Measurements from ENCODE around the gene GALK1.
"Not testable (repeated sequence)": the region's sequence is repeated elsewhere in the genome, so short reads cannot be mapped to it uniquely, and the experiment has no call there.

GALK1 gene

DNA sequence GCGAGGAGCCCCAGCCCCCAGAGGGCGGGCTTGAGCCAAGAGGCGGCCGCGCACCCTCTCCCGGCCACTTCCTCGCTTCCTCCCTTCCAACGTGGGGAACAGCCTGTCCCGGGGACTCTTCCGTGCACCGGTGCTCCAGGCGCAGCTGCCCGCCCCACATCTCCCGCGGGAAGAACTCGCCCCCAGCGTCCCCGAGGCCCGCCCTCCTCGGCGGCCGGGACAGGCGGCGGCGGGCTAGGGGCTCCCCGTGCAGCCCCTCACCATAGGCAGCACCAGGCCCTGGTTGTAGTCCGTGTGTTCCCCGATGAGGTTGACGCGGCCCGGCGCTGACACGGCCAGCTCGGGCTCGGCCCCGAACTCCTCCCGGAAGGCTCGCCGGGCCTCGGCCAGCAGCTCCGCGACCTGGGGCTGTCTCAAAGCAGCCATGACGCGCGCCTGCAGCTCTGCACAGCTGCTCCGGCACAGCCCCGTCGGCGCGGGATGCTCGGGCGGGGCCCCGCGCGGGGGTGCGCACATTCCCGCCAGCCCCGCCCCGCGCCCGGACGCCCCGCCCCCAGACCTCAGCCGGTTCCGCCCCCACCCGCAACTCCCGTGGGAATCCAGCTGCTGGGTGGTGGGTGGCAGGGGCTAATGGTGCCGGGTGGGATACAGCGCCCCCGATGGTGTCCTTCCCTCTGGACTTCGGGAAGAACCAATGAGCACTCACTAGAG, at the start of gene GALK1:
Gene GALK1 (minus strand): TSS at position 482 of the 711 bp plus-strand sequence. CDS start 56 bp downstream, at position 426.
- peak; percentile 82 for DNase-seq (ENCODE audit: extremely low spot score, insufficient read length, low read depth)

DNA sequence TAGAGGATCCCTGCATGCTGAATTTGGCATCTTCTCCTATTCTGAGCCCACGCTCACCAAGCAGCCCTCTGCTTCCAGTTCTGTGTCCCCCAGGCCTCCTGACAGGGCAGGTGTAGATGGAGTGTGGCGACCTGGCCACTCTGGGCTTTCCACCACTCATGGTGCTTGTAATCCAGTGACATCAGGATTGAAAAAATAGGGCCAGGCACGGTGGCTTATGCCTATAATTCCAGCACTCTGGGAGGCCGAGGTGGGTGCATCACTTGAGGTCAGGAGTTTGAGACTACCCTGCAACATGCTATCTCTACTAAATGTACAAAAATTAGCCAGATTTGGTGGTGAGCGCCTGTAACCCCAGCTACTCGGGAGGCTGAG, 49.0 kb upstream of the GALK1 start:
- FAIRE-seq (no peak), DNase-seq (ENCODE audit: extremely low spot score, insufficient read length, low read depth) (no peak)

More for the DNA sequence above, at the start of gene GALK1:
- FAIRE-seq, result peak; percentile 36

DNA sequence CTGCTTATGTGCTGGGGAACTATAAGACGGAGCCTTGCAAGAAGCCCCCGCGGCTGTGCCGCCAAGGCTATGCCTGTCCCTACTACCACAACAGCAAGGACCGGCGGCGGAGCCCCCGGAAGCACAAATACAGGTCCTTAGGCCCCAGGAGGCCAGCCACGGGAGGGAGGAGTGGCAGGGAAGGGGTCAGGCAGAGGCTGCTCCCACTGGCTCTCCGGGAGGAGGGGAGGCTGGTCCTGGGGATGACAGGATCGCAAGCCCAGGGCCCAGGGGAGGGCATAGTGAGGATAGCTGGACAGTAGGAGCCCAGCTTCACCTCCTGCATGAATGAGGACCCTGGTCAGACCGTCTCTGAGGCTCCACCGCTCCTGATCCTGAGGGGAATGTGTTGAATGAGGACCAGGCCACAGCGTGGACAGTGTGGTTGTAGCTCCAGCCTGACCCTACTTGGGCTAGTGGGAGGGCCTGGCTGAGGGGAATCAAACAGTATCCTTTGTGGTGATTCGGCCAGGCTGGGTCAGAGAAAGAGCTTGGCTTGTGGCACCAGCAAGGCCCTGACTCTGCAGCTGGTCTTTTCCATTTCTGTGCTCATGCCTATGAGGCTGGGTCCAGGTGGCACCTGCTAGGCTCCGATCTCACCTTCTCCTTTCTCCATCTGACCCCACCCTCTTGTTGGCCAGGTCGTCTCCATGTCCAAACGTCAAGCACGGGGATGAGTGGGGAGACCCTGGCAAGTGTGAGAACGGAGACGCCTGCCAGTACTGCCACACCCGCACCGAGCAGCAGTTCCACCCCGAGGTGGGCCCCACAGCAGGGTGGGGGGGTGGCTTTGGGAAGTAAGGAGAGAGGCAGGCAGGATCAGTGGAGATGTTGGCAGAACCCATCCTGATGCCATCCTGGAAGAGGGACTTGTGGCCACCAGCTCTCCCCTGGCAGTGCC, 48.4 kb upstream of the GALK1 start:
- DNase-seq (ENCODE audit: extremely low spot score, insufficient read length, low read depth), result no peak
- no peak for FAIRE-seq

DNA sequence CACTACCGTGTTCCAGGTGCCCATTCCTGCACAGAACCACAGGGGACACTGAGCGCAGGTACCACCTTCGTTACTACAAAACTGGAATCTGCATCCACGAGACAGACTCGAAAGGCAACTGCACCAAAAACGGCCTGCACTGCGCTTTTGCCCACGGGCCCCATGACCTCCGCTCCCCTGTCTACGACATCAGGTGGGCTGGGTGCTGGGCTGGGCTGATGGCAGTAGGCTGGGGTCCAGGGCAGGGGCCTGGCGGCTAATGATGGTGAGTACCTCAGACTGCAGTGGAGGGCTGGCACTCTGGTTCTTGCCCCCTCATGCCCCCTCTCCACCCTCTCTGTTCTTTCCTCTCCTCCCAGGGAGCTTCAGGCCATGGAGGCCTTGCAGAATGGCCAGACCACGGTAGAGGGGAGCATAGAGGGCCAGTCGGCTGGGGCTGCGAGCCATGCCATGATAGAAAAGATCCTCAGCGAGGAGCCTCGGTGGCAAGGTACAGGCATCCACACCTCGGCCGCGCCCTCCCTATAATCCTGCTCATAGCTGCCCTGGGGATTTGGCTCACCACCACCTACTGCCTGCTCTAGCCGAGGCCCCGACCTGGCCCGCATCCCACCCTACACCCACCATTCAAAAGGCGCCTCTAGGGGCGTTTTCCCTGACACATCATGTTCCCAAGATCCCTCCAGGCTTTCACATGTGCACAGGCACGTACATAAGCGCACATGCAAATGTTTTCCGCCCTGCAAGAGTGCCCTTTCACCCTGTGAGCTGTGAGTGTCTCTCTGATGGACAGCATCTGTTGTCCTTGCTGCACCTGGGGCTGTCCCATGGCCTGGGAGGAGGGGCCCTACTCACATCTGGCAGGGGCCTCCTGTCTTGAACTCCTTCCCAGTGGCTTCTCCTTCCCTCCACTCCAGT, 47.4 kb upstream of the GALK1 start:
- DNase-seq (ENCODE audit: extremely low spot score, insufficient read length, low read depth), result no peak
- no peak for FAIRE-seq

DNA sequence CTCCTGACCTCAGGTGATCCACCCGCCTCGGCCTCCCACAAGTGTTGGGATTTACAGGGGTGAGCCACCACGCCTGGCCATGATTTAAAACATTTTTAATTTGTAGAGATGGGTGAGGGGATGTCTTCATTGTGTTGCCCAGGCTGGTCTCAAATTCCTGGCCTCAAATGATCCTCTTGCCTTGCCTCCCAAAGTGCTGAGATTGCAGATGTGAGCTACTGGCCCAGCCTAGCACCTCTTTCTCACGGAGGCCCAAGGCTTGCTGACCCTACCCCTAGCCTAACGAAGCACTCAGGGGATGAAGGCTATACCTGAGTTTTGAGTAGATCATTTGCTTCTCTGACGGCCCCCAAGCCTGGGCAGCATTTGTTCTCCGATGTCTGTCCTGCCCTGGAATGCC, 46.2 kb upstream of the GALK1 start:
- FAIRE-seq (no peak), DNase-seq (ENCODE audit: extremely low spot score, insufficient read length, low read depth) (no peak)

DNA sequence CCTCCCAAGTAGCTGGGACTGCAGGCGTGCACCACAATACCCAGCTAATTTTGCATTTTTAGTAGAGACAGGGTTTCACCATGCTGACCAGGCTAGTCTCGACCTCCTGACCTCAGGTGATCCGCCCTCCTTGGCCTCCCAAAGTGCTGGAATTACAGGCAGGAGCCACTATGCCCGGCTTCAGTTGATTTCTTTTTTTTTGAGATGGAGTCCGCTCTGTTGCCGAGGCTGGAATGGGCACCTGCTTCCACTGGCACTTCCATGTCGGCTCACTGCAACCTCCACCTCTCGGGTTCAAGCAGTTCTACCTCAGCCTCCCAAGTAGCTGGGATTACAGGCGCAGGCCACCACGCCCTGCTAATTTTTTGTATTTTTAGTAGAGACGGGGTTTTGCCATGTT, 45.8 kb upstream of the GALK1 start:
- FAIRE-seq; DNase-seq (ENCODE audit: extremely low spot score, insufficient read length, low read depth): not testable (repeated sequence)

DNA sequence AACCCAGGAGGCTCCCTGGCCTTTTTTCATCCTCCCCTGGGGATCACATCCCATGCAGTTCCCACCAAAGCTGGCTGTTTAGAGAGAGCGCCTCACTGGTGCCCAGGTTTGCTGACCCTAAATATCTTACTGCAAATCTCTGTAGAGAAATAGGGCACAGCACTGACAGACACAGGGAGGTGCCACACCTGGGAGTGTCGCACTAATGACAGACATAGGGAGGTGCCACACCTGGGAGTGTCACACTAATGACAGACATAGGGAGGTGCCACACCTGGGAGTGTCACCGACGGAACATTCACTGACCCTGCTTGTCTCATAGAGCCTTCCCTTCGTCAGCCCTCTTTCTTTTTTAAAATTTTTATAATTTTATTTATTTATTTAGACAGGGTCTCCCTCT, 45.2 kb upstream of the GALK1 start:
- FAIRE-seq (no peak), DNase-seq (ENCODE audit: extremely low spot score, insufficient read length, low read depth) (no peak)

DNA sequence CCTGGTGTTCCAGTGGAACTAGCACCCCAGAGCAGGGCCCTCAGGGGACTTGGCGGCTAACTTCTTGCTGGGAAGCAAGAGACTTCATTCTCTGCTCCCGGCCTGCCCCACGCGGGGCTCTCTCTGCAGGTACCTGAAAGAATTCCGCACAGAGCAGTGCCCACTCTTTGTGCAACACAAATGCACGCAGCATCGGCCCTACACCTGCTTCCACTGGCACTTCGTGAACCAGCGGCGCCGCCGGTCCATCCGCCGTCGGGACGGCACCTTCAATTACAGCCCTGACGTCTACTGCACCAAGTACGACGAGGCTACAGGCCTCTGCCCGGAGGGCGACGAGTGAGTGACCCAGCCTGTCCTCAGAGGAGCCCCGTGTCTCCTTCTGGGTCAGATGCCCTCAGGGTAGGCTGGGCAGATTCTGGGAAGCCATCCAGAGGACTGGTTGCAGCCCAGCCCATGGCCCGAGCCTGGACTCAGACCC, 44.7 kb upstream of the GALK1 start:
- DNase-seq (ENCODE audit: extremely low spot score, insufficient read length, low read depth) (no peak), FAIRE-seq (no peak)

DNA sequence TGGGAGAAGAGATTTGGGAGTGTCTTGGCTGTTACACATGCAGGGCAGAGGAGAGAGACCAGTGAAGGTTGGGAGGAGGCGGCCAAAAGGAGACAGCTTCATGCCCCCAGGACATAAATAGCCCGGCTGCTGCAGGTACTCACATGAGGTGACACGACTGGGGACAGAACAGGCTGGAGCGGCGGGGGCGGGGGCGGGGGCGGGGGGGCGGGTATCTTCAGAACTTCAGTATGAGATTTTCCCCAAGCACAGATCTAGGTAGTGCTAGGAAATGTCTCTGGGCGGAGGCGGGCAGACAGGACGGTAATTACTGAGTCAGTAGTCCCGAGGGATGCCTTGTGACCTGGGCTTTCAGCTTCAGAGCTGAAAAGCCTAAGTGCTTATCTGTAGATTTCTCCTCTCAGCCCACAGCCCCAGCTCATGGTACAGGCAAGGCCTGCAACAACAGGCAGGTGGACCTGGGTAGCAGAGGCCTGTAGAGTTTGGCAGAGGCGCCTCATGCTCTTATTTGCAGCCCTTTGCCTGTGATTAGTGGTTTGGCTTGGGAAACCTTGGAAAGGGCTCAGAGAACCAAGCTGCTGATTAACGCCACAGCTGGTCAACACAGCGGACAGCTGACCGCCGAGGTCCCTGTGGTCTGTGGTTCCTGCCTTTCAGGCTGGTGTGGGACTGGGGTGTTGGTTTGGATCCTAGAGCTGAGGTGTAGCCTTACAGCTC, 44.1 kb upstream of the GALK1 start:
- no peak for DNase-seq (ENCODE audit: extremely low spot score, insufficient read length, low read depth)

DNA sequence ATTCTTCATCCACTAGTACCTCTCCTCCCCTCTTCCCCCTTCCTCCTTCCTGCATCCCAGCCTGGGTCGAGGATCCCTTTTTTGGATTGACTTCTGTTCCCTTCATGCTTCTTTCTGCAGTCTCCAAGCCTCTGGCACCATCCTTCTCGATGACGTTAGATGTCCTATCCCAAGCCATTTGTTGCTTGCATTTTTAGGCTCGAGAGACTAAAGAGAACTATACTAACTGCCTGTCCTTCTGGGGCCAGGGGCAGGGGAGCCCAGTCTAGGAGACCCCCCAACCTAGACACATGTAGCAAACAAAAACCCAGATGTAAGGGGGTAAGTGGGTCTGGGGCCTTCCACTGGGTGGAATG, 43.5 kb upstream of the GALK1 start:
- FAIRE-seq, result no peak
- no peak for DNase-seq (ENCODE audit: extremely low spot score, insufficient read length, low read depth)

More for the DNA sequence above, 44.1 kb upstream of the GALK1 start:
- FAIRE-seq, result peak; percentile 70

DNA sequence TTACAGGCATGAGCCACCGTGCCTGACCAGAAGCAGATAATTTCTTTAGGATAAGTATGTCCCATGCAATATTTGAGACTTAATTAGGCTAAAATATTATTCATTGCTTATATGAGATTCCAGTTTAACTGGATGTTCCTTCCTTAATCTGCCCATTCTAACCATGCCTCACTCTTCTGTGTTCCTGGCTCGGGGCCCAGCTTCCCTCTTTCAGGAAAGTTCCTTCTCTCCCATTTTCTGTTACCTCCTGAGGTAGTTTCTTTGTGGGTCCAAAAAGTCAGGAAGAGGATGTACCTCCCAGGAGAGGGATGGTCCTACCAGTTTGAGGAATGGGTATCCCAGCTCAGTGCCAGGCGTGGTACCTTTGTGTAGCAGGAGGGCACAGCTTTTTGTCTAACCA, 42.9 kb upstream of the GALK1 start:
- FAIRE-seq, result no peak
- no peak for DNase-seq (ENCODE audit: extremely low spot score, insufficient read length, low read depth)

DNA sequence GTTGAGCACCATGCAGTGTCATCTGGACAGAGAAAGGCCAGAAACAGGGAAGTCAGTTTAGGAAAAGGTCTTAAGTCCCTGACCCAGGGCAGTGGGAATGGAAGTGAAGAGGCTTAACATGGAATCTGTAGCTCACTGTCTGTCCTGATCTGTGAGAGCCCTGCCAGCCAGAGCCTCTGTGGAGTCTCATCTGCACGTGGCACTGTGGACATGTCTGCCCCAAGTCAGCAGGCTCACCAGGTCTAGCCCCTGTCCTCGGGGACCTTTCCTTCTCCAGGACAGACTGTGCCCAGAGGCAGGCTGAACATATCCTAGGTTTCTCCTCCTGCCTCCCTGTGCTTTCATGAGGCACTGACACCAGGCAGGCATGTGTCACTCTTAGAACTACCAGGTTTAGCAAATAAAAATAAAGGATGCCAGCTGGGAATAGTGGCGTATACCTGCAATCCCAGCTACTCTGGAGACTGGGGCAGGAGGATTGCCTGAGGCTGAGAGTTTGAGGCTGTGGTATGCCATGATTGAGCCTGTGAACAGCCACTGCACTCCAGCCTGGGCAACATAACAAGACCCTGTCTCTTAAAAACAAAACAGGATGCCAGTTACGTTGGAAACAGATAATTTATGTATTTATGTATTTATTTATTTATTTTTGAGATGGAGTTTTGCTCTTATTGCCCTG, 42.0 kb upstream of the GALK1 start:
- no peak for DNase-seq (ENCODE audit: extremely low spot score, insufficient read length, low read depth)

DNA sequence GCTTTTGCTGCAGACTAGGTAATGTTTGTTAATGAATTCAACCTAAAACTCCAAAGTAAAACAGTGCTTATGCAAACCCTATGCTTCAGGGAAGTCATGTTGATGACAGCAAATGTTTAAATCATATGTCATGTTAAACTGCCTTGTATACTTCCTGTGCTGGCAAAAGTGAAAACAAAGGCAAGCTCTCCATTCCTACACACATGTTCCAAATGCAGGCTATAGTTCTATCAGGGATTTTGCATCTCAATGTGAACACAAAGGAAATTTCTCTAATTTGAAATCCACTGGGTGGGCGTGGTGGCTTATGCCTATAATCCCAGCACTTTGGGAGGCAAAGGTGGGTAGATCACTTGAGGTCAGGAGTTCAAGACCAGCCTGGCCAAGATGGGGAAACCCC, 38.9 kb upstream of the GALK1 start:
- FAIRE-seq, result no peak
- DNase-seq (ENCODE audit: extremely low spot score, insufficient read length, low read depth), result no peak

More for the DNA sequence above, 42.0 kb upstream of the GALK1 start:
- no peak for FAIRE-seq

DNA sequence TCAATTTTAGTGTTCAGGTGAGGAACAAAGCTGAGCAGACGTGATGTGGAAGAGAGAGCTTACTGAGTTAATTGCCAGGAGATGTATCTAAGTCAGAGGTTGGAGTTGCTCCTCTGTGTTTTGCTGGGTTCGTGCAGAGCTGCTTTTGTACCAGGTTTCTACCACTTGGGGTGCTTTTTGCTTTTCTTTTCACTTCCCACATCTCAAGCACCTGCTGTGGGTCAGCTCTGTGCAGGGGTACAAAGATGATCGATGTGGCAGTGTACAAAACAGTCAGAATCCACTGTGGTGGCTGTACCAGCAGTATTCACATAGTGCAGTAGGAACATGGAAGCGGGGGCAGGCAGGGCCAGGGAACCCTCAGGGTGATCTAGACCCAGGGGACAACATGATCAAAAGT, 34.4 kb upstream of the GALK1 start:
- no peak for DNase-seq (ENCODE audit: extremely low spot score, insufficient read length, low read depth)
- FAIRE-seq, result no peak

DNA sequence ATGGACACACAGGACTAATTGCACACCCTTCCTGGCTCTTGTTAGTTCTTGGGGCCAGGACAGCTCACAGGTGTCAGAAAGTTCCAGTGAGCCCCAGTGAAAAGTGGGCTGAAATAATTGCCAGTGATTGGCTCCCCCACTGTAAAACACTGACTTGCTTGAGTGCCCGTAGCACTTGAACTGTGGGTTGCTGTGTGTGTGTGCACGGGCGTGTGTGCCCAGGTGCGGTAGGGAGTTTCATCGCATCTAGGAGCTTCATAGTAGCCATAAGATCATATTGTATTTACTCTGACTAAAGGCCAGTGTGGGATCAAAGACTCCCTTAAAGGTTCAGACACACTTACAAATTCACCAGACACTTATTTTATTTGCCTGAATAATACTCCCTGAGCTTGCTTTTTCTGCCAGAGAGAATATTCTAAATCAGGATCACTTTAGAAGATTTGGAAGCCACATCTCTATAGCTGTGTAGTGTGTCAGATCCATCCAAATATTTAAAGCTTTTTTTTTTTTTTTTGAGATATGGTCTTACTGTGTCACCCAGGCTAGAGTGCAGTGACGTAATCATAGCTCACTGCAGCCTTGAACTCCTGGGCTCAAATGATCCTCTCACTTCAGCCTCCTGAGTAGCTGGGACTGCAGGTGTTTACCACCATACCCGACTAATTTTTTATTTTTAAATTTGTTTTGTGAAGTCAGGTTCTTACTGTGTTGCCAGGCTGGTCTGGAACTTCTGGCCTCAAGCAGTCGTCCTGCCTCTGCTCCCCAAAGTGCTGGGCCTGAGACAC, 31.0 kb upstream of the GALK1 start:
- no peak for FAIRE-seq
- no peak for DNase-seq (ENCODE audit: extremely low spot score, insufficient read length, low read depth)

DNA sequence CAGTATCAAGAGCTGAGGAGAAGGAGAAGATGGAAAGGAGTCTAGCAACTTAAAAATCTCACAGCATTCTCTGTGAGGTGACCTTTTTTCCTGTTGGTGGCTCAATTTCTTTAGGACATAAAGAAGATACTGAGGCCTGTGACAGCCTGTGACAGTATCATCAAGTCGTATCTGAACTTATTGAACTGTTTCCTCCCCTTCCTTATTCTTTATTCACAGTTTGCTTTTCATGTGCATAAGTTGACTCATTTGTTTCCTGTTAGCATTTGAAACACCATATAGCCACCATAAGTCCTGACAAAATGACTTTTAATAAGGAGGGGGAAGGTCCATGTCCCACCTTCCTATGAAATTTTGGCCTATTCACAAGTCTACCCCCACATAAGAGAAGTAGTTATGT, 28.5 kb upstream of the GALK1 start:
- no peak for DNase-seq (ENCODE audit: extremely low spot score, insufficient read length, low read depth)
- no peak for FAIRE-seq

DNA sequence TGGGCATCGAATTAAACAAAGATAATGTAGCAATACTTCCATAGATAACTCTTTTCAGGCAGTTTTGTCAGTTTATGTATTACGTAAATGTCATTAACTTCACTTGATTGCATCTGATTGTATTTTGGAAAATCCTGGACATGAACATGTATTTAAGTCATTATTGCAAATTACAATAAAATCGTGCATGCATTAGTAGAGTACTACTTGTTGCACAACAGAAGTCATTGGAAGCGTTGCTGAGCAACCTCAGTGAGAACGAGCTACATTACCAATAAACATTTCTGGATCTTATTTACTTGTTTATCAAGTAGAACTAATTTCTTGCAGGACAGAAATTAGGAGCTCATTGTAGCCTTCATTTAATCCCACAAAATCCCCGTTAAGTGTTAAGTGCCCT, 26.3 kb upstream of the GALK1 start:
- FAIRE-seq (no peak), DNase-seq (ENCODE audit: extremely low spot score, insufficient read length, low read depth) (no peak)
